ENCODE data around the gene ELP5. TPM values are rescaled to one million over a fixed set of nuclear protein-coding genes. Genes with fewer than 3 reads are reported as not detected.

Gene ELP5
- total RNA-seq, 4 donors from 2014 or later: 13.3 to 52.7 (median 26.7) TPM

- no peak for DNase-seq
- peaks cover 41 to 45% (median 43%) of the 10 kb centered on the region in 3 donors for H3K27me3 ChIP-seq
- H3K27ac ChIP-seq: no peak overlapping the region
- H3K36me3 ChIP-seq: peaks cover 0 to 49% of the 10 kb centered on the region in 2 donors
- H3K4me1 ChIP-seq: peaks cover 5 to 9% of the 10 kb centered on the region in 2 donors
- no peak overlapping the region for H3K4me3 ChIP-seq
- in situ Hi-C loops (cut with MboI; ENCODE audit: low sequenced_read_pairs in 4 of 4) (no loop called here), intact Hi-C loops (cut with DNase I; ENCODE audit: low total_unique reads) (no loop called here)
- no peaks in the 10 kb centered on the region for H3K9me3 ChIP-seq
- TF ChIP-seq CTCF (IDR thresholded peaks at IDR 0.05 in 4 of 5, conservative IDR thresholded peaks at IDR 0.05 in 1 of 5): no peak
- no peak for TF ChIP-seq POLR2A (IDR thresholded peaks at IDR 0.05)
- no peak for ATAC-seq
Observed at GRCh38 chr17:7260151-7260550, 8.1 kb downstream of the ELP5 start.

DNA sequence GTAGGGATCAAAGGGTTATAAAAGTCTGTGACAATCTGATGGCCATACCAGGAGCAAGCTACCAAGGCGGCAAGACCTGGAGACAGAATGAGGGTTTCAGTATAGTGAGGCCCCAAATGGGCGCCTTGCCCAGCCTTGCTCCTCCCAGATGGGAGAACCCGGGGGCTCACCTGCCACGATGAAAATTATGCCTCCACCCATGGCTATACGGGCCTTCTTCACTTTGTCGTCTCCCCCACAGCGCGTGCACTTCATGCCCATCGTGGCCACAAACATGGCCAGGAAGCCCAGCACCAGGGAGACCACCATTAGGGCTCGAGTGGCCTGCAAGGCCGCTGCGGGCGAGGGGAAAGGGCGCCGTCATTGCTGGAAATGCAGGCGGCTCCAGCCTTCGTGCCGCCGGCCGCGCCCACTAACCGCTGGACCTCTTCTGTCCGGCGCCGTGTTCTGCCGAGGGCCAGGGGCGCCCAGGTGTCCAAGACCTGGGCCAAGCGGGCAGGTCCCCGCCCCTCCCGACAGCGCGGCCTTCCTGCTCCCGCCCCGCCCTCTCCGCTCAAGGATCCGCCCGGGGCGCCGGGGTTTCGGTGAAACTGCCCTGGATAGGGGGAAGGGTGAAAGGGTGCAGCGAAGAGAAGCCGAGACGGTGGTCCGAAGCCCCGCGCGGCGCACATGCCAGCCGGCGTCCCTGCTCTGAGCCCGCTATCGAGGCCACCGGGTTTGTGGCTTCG lies 8.8 kb downstream of the ELP5 start:
- intact Hi-C loops (cut with DNase I; ENCODE audit: low total_unique reads): no loop called here
- Histone ChIP-seq H3K4me1 (peaks cover 5 to 9% of the 10 kb centered on the region in 2 donors), H3K9me3 (no peaks in the 10 kb centered on the region), H3K27me3 (peaks cover 41 to 48% (median 43%) of the 10 kb centered on the region in 3 donors), H3K27ac (peak overlapping the region in 1 of 4 donors; percentile 11), H3K36me3 (peaks cover 0 to 42% of the 10 kb centered on the region in 2 donors), H3K4me3 (peak overlapping the region; percentile 52 to 63 (median 53))
- no peak for DNase-seq
- peak in 1 of 2 donors; percentile 44 for ATAC-seq
- no peak for TF ChIP-seq CTCF (IDR thresholded peaks at IDR 0.05 in 4 of 5, conservative IDR thresholded peaks at IDR 0.05 in 1 of 5)
- no peak for TF ChIP-seq POLR2A (IDR thresholded peaks at IDR 0.05)
- in situ Hi-C loops (cut with MboI; ENCODE audit: low sequenced_read_pairs in 4 of 4): no loop called here

- Histone ChIP-seq H3K4me3 (peak overlapping the region; percentile 52 to 63 (median 53)), H3K9me3 (no peaks in the 10 kb centered on the region), H3K4me1 (peaks cover 5 to 9% of the 10 kb centered on the region in 2 donors), H3K27me3 (peaks cover 41 to 52% (median 43%) of the 10 kb centered on the region in 3 donors), H3K36me3 (peaks cover 0 to 34% of the 10 kb centered on the region in 2 donors), H3K27ac (peak overlapping the region in 1 of 4 donors; percentile 11)
- TF ChIP-seq POLR2A (IDR thresholded peaks at IDR 0.05) (no peak), CTCF (IDR thresholded peaks at IDR 0.05 in 4 of 5, conservative IDR thresholded peaks at IDR 0.05 in 1 of 5) (no peak)
- DNase-seq (no peak), ATAC-seq (peak; percentile 16 to 39)
- intact Hi-C loops (cut with DNase I; ENCODE audit: low total_unique reads) (no loop called here), in situ Hi-C loops (cut with MboI; ENCODE audit: low sequenced_read_pairs in 4 of 4) (no loop called here)
Observed at GRCh38 chr17:7261379-7262191, 9.6 kb downstream of the ELP5 start.

- Histone ChIP-seq H3K9me3 (no peaks in the 10 kb centered on the region), H3K36me3 (peaks cover 0 to 27% of the 10 kb centered on the region in 2 donors), H3K27me3 (peaks cover 41 to 54% (median 43%) of the 10 kb centered on the region in 3 donors), H3K4me3 (peak within 1 kb of the TSS; percentile 52 to 63 (median 53)), H3K27ac (peak within 1 kb of the TSS in 1 of 4 donors; percentile 11), H3K4me1 (peaks cover 5 to 9% of the 10 kb centered on the region in 2 donors)
- TF ChIP-seq POLR2A (IDR thresholded peaks at IDR 0.05): no peak
- no peak for TF ChIP-seq CTCF (IDR thresholded peaks at IDR 0.05 in 4 of 5, conservative IDR thresholded peaks at IDR 0.05 in 1 of 5)
- in situ Hi-C loops (cut with MboI; ENCODE audit: low sequenced_read_pairs in 4 of 4): no loop called here
- no peak for ATAC-seq
- DNase-seq: no peak
- intact Hi-C loops (cut with DNase I; ENCODE audit: low total_unique reads): no loop called here
Observed at GRCh38 chr17:7262192-7262934, 10.3 kb downstream of the ELP5 start, which contains the start of gene CLDN7. TSS of gene CLDN7 (minus strand) at chr17:7262478. CDS start at chr17:7262043, 435 bp downstream.

All from gastrocnemius medialis (tissue), 4 donors.